NCI-H1105 (cell line): Measurements from ENCODE around the gene TSC2.
"Not testable (repeated sequence)": the region's sequence is repeated elsewhere in the genome, so short reads cannot be mapped to it uniquely, and the experiment has no call there.

Source experiments
- DNase-seq: peaks from one replicate; lab custom pipeline; 2025; lab: John Stamatoyannopoulos, UW

Gene TSC2

GRCh38 chr16:2105769-2106168 is 58.0 kb downstream of the TSC2 start:
- not testable (repeated sequence) for DNase-seq

DNA sequence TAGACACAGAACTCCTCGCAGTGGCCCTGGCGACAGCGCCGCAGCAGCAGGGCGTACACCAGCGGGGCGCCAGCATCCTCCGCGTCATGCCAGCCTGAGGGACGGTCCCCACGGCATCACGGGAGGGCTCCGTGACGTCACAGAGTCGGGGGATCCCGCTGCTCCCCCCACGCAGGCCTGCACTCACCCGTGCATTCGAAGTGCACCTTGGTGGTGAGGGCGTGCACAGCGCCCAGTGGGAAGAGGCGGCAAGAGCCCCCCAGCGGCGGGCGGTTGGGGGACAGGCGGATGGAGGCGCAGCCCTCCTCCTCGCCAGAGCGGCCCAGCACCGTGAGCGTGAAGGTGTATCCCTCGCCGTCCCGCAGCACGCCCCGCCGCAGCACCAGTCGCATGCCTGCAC is 58.4 kb downstream of the TSC2 start:
- DNase-seq, result not testable (repeated sequence)

- DNase-seq, result not testable (repeated sequence)
These were observed 59.5 kb downstream of the TSC2 start for GRCh38 chr16:2107121-2107790.

- DNase-seq, result not testable (repeated sequence)
These were observed 60.0 kb downstream of the TSC2 start for GRCh38 chr16:2107791-2108125.

- DNase-seq, result not testable (repeated sequence)
These were observed 60.9 kb downstream of the TSC2 start for GRCh38 chr16:2108446-2109270.

- not testable (repeated sequence) for DNase-seq
These were observed 61.4 kb downstream of the TSC2 start for GRCh38 chr16:2109271-2109580.

GRCh38 chr16:2109872-2110271 is 62.1 kb downstream of the TSC2 start:
- not testable (repeated sequence) for DNase-seq

DNA sequence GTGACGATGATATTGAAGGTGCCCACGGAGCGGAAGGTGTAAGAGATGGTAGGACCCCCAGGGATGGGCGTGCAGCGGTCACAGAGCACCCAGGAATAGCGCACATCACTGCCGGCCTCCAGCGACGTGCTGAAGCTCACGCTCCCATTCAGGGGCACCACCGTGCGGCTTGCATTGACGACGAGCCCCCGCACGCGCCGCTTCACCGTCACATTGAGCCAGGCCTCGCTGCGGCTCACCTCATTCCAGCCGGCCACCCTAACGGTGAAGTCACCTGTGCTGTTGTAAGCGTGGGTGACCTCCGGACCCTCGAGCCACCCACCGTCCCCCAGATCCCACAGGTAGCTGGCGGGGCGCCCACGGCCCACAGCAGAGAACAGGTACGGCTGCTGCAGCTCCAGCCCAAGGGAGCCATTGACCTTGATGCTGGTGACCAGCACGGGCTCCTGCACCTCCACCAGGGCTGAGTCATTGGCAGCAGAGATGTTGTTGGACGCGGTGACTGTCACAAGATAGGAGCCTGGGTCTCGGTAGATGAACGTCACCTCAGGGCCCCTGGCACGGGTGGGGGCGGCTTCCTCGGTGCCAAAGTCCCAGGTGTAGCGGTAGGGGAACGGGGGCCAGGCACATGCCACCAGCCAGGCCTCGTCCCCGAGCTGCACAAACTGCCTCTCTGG is 62.7 kb downstream of the TSC2 start:
- not testable (repeated sequence) for DNase-seq

- not testable (repeated sequence) for DNase-seq
These were observed 63.2 kb downstream of the TSC2 start for GRCh38 chr16:2111009-2111353.

- DNase-seq, result not testable (repeated sequence)
These were observed 63.9 kb downstream of the TSC2 start for GRCh38 chr16:2111412-2112335.

DNA sequence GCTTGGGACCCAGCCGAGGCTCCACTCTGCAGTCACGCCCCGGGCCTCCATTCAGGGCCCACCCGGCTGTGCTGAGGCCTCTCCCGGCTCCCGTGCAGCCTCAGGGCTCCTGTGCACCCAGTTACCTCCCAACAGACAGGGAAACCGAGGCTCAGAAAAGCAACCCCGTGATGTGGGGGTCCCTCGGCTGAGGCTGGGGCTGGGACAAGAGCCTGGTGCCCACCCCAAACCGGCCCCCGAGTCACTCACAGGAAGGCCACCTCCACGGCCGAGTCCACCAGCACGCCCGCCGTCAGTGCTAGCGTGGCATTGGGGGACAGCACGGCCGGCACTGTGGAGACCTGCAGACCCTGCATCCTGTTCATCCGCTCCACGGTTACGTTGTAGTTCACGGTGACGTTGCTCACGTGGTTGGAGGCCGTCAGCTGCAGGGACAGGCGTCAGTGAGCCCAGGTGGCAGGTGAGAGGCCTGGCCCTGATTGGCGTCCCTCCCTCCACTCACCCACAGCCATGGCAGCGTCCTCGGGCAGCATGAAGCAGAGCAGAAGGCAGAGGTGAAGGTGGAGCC is 64.8 kb downstream of the TSC2 start:
- not testable (repeated sequence) for DNase-seq

- not testable (repeated sequence) for DNase-seq
These were observed 66.4 kb downstream of the TSC2 start for GRCh38 chr16:2114225-2114624.

- not testable (repeated sequence) for DNase-seq
These were observed 67.3 kb downstream of the TSC2 start for GRCh38 chr16:2114885-2115590.

DNA sequence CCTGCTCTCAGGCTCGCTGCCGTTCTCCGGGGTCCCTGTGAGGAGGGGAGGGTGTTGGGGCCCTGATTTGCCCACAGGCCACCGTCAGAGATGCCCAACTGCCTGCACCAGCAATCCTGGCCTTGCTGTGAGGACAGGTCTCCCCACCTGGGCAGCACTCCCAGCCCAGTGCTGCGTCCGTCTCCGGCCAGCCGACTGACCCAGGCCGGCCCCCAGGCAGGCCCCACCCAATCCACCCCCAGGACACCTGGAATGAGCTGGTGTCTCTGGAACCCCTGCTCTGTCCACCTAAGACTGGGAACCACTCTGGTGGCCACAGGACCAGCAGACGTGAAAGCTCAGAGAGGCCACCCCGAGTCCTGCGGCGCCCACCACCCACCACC is 67.8 kb downstream of the TSC2 start:
- DNase-seq, result no peak

DNA sequence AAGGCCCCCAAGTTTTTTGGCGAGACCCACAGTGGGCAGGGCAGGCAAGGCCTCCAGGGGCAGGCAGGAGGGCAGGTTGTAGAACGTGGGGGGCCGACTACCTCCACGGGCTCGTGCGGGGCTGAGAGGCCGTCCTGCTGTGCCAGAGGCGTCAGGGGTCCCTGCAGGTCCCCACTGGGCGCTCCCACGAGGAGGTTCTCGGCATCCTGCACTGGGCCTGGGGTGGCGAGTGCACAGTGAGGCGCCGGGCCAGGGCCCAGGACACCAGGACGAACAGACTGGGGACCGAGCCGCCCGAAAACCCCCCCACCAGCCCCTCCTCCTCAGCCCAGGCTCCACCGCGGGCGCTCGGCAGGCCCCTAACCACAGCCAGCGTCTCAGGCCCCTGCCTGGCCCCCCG is 68.6 kb downstream of the TSC2 start:
- not testable (repeated sequence) for DNase-seq

- DNase-seq, result not testable (repeated sequence)
These were observed 69.6 kb downstream of the TSC2 start for GRCh38 chr16:2117341-2117740.

DNA sequence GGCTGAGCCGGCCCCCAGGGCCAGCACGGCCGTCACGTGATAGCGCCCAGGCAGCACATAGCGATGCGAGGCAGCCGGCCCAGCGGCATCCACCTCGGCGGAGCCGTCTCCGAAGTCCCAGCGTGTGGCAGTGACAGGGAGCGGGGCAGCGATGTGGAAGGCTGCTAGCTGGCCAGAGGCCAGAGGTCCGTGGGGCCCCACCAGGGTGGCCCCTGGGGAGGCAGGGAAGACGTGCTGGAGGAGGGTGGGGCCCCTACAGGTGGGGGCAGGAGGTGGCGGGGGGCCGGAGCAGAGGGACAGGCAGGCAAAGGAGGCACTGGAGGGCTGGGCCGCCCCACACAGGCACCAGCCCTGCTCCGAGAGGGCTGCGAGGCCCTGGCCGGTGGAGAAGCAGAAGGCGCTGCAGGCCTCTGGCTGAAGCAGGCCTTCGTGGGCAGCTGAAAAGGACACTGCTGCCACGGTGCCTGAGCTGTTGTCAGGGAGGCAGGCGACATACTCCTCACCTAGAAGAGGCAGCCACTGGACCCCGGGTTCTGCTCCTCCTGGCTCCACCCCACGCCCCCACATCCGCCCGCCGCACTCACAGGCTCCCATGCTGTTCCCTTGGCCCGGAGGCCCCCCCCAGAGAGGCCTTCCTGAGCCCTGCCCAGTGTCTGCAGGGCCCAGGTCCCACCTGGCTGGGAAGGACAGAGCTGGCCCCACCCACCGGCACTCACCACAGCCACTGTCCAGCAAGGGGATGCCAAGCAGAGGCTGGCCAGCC is 70.4 kb downstream of the TSC2 start:
- not testable (repeated sequence) for DNase-seq

- DNase-seq, result not testable (repeated sequence)
These were observed 73.5 kb downstream of the TSC2 start for GRCh38 chr16:2121325-2121724.

DNA sequence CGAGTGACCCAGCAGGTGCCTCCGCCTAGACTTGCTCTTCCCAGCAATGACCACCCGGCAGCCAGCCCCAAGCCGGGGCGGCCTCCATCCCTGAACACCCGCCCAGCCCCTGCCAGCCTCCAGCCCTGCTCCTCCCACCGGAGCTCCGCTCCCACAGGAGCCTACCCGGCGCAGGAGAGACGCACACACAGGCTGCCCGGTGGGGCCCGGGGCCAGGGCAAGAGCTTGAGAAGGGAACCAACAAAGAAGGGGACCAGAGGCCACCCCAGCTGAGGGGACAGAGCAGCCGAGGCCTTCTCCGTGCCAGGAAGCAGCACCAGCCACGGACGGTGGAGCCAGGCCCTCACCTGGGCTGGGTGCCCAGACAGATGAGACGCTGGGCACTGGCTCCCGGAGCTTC is 74.1 kb downstream of the TSC2 start:
- no peak for DNase-seq

DNA sequence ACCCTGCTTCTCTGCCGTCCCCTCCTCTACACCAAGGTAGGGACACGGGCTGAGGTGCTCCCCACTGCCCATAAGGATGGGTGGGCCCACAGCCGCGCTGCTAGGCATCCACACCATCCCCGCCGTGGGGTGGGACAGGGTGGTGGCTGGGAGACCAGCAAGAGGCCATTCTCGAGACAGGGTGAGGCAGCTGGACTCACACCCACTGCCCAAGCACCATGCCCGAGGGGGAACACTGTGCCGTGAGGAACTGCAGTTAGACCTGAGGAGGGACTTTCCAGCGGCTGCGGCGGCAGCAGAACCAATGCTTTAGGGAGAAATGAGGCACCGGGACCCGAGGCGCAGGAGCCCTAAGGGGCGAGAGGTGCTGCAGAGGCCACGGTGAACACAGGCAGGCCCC is 74.6 kb downstream of the TSC2 start:
- no peak for DNase-seq
